BLaER1 treated with 17β-estradiol and CSF1 and Interleukin-3, amounts not matched to agents 10 nM and 100 nM (cell line): ENCODE measurements around the gene IPO5.
"Not testable (repeated sequence)": the region's sequence is repeated elsewhere in the genome, so short reads cannot be mapped to it uniquely, and the experiment has no call there.

Experiments used
- H3K27ac ChIP-seq, 11 experiments: shearing (Covaris generic); formaldehyde crosslinking; 2 replicates each; pipeline ENCODE4 v1.8.1; 2022
- H3K27me3 ChIP-seq, 11 experiments: shearing (Covaris generic); formaldehyde crosslinking; 2 replicates each; pipeline ENCODE4 v1.8.1; 2022
- H3K36me3 ChIP-seq, 11 experiments: shearing (Covaris generic); formaldehyde crosslinking; 2 replicates each; pipeline ENCODE4 v1.8.1; 2022
- H3K4me1 ChIP-seq, 10 experiments: shearing (Covaris generic); formaldehyde crosslinking; 2 replicates each; pipeline ENCODE4 v1.8.1; 2022
- H3K4me2 ChIP-seq, 11 experiments: shearing (Covaris generic); formaldehyde crosslinking; 2 replicates each; pipeline ENCODE4 v1.8.1; 2022
- H3K4me3 ChIP-seq, 10 experiments: shearing (Covaris generic); formaldehyde crosslinking; 2 replicates each; pipeline ENCODE4 v1.8.1; 2022
- H3K9ac ChIP-seq, 11 experiments: shearing (Covaris generic); formaldehyde crosslinking; 2 replicates each; pipeline ENCODE4 v1.8.1; 2022
- H3K9me3 ChIP-seq, 11 experiments: shearing (Covaris generic); formaldehyde crosslinking; replicated peaks in 1 of 11; 2 replicates each; pipeline ENCODE4 v1.8.1; 2022
- H4K20me1 ChIP-seq, 11 experiments: shearing (Covaris generic); formaldehyde crosslinking; 2 replicates each; pipeline ENCODE4 v1.8.1; 2022
- Cebpa-rat ChIP-seq, 11 experiments: shearing (Covaris generic); IDR thresholded peaks; 2 replicates each; pipeline ENCODE4 v1.8.1; 2022

Gene IPO5

DNA sequence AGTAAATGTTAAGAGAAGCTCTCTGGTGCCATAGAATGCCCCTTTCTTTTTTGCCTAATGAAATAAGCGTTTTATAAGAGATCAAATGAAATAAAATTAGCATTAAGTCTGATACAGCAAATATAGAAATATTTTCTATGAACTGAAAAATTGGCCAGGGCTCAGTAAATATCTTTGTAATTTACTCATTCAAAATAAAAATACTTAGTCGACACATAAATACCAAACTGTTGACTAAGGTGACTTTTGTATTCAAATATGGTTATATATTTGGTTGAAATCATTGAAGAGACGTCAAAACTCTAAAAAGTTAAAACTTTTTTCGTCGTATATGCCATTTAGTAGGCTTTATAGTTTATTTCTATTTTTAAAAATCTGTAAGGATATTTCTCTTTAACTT is 25.6 kb downstream of the IPO5 start:
- no peak overlapping the region for H3K4me3 ChIP-seq
- no peak for TF ChIP-seq Cebpa-rat (IDR thresholded peaks at IDR 0.05)
- no peaks in the 10 kb centered on the region for H3K27me3 ChIP-seq
- H3K4me2 ChIP-seq = peak overlapping the region in 9 of 11 experiments; percentile 80 to 95 (median 89); a peak in 13 of 22 replicates
- no peaks in the 10 kb centered on the region for H3K9me3 ChIP-seq
- peaks cover 6 to 46% (median 28%) of the 10 kb centered on the region in 11 experiments; a peak in 21 of 22 replicates for H3K36me3 ChIP-seq
- H4K20me1 ChIP-seq = peaks cover 0 to 58% (median 50%) of the 10 kb centered on the region in 11 experiments; a peak in 19 of 22 replicates
- no peak overlapping the region for H3K27ac ChIP-seq
- no peak overlapping the region for H3K9ac ChIP-seq
- H3K4me1 ChIP-seq = peaks cover 19 to 38% (median 25%) of the 10 kb centered on the region in 10 experiments

DNA sequence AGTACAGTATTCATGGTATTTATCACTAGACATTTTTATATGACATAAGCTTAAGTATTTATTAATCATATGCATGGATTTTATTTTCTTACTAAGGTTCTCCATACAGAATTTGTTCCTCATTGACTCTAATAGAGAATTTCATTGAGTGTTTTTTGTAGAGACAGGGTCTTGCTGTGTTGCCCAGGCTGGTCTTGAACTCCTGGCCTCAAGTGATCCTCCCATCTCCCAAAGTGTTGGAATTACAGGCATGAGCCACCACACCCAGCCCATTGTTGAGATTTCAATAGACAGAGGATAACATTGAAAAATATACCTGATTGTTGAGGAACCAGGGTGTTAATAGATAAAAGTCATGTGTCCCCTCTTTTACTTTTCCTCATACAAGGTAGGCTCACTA is 26.1 kb downstream of the IPO5 start:
- Histone ChIP-seq H3K27me3 (no peaks in the 10 kb centered on the region), H3K27ac (no peak overlapping the region), H3K9me3 (no peaks in the 10 kb centered on the region), H3K9ac (no peak overlapping the region), H3K4me2 (peak overlapping the region in 4 of 11 experiments; percentile 6 to 27 (median 12); a peak in 3 of 22 replicates), H3K36me3 (peaks cover 8 to 51% (median 33%) of the 10 kb centered on the region in 11 experiments), H4K20me1 (peaks cover 0 to 59% (median 50%) of the 10 kb centered on the region in 11 experiments; a peak in 19 of 22 replicates), H3K4me3 (no peak overlapping the region), H3K4me1 (peaks cover 19 to 38% (median 25%) of the 10 kb centered on the region in 10 experiments)
- no peak for TF ChIP-seq Cebpa-rat (IDR thresholded peaks at IDR 0.05)

- Histone ChIP-seq H3K27ac (no peak overlapping the region), H3K36me3 (peaks cover 31 to 78% (median 60%) of the 10 kb centered on the region in 11 experiments), H4K20me1 (peaks cover 0 to 81% (median 52%) of the 10 kb centered on the region in 11 experiments; a peak in 19 of 22 replicates), H3K4me2 (no peak overlapping the region), H3K9me3 (no peaks in the 10 kb centered on the region), H3K4me1 (peaks cover 21 to 40% (median 28%) of the 10 kb centered on the region in 10 experiments), H3K9ac (no peak overlapping the region), H3K27me3 (no peaks in the 10 kb centered on the region), H3K4me3 (no peak overlapping the region)
- TF ChIP-seq Cebpa-rat (IDR thresholded peaks at IDR 0.05) = no peak
These were observed 28.8 kb downstream of the IPO5 start for GRCh38 chr13:97982286-97982685.

DNA sequence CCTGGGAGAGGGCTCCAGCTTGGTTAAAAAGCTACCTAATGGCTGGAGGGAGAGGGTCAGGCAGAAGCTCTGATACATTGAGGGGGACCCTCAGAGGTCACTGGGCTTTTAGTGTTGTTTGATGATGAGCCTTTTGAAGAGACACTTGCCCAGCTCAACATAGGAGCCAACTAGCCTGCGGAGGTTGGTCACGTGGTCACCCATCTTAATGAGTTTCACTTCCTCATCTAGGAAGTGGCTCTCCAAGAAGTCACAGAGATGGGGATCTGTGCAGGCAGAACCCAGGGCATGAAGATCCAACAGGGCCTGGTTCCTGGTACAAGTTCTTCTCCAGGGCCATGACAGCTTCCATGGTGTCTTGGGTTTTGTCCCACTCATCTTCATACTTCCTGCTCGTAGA is 33.4 kb downstream of the IPO5 start:
- Histone ChIP-seq H3K27me3 (no peaks in the 10 kb centered on the region), H3K9me3 (no peaks in the 10 kb centered on the region), H3K27ac (no peak overlapping the region), H4K20me1 (peaks cover 0 to 53% (median 7%) of the 10 kb centered on the region in 11 experiments; a peak in 13 of 22 replicates), H3K36me3 (peaks cover 77 to 100% (median 98%) of the 10 kb centered on the region in 11 experiments), H3K9ac (no peak overlapping the region), H3K4me3 (no peak overlapping the region), H3K4me2 (peak overlapping the region in 7 of 11 experiments; percentile 4 to 58 (median 19); a peak in 5 of 22 replicates), H3K4me1 (peaks cover 0 to 12% (median 9%) of the 10 kb centered on the region in 10 experiments; a peak in 14 of 20 replicates)
- TF ChIP-seq Cebpa-rat (IDR thresholded peaks at IDR 0.05) = no peak

DNA sequence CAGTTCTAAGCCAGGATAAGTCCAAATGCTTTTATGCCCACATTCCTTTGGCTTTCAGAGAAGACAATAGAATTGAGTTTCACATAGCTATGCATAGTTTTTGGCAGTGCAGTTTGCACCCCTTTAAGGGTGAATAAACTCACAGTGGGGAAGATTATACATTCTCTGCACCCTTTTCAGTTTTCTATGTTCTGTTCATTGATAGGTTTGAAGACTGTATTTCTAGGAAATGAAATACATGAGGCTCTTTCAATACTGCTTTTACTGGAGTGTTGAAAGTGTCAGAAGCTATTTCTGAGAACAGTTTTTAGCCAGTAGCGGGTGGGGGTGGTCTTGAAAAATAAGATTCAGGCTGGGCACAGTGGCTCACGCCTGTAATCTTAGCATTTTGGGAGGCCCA is 46.2 kb downstream of the IPO5 start:
- Histone ChIP-seq H3K4me3 (no peak overlapping the region), H3K27me3 (no peaks in the 10 kb centered on the region), H4K20me1 (peaks cover 0 to 18% (median 10%) of the 10 kb centered on the region in 11 experiments; a peak in 10 of 22 replicates), H3K36me3 (peaks cover 93 to 100% (median 100%) of the 10 kb centered on the region in 11 experiments), H3K9me3 (no peaks in the 10 kb centered on the region), H3K4me2 (no peak overlapping the region), H3K4me1 (no peaks in the 10 kb centered on the region), H3K9ac (no peak overlapping the region), H3K27ac (no peak overlapping the region)
- no peak for TF ChIP-seq Cebpa-rat (IDR thresholded peaks at IDR 0.05)

GRCh38 chr13:98004107-98004506 is 50.6 kb downstream of the IPO5 start:
- Histone ChIP-seq H4K20me1 (peaks cover 0 to 22% (median 7%) of the 10 kb centered on the region in 11 experiments; a peak in 9 of 22 replicates), H3K4me1 (no peaks in the 10 kb centered on the region), H3K36me3 (peaks cover 97 to 100% (median 99%) of the 10 kb centered on the region in 11 experiments), H3K4me2 (no peak overlapping the region), H3K9ac (no peak overlapping the region), H3K27me3 (no peaks in the 10 kb centered on the region), H3K27ac (no peak overlapping the region), H3K4me3 (no peak overlapping the region), H3K9me3 (no peaks in the 10 kb centered on the region)
- no peak for TF ChIP-seq Cebpa-rat (IDR thresholded peaks at IDR 0.05)

GRCh38 chr13:98004997-98005396 is 51.5 kb downstream of the IPO5 start:
- not testable (repeated sequence) for H3K27me3 ChIP-seq, H3K9ac ChIP-seq, H3K9me3 ChIP-seq, H3K4me2 ChIP-seq, H3K27ac ChIP-seq, H3K4me3 ChIP-seq, H3K4me1 ChIP-seq
- Histone ChIP-seq H4K20me1 (peaks cover 0 to 30% (median 7%) of the 10 kb centered on the region in 11 experiments; a peak in 8 of 22 replicates), H3K36me3 (peaks cover 97 to 100% (median 99%) of the 10 kb centered on the region in 11 experiments)

- Histone ChIP-seq H3K4me1 (no peaks in the 10 kb centered on the region), H4K20me1 (peaks cover 0 to 35% (median 7%) of the 10 kb centered on the region in 11 experiments; a peak in 8 of 22 replicates), H3K9ac (no peak overlapping the region), H3K9me3 (no peaks in the 10 kb centered on the region), H3K27ac (no peak overlapping the region), H3K27me3 (no peaks in the 10 kb centered on the region), H3K4me3 (no peak overlapping the region), H3K4me2 (no peak overlapping the region), H3K36me3 (peaks cover 98 to 100% (median 99%) of the 10 kb centered on the region in 11 experiments)
- TF ChIP-seq Cebpa-rat (IDR thresholded peaks at IDR 0.05) = no peak
These were observed 53.5 kb downstream of the IPO5 start for GRCh38 chr13:98007001-98007400.

DNA sequence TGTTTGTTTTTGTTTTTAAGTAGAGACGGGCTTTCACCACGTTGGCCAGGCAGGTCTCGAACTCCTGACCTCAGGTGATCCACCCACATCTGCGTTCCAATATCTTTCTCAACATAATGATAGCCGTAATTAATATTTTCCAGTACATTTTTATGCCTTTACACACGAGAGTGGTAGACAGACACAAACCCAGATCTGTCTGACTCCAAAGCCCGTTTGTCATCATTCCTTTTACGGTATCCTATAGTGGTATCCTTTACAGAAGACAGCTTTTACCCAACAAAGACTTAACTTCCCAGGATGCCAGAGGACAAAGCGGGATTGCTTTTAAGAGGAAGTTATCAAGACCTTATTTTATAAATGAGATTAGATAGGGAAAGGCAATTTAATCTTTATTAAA is 59.8 kb downstream of the IPO5 start:
- Histone ChIP-seq H3K9me3 (no peaks in the 10 kb centered on the region), H3K36me3 (peaks cover 92 to 100% (median 100%) of the 10 kb centered on the region in 11 experiments)
- TF ChIP-seq Cebpa-rat (IDR thresholded peaks at IDR 0.05) = no peak

DNA sequence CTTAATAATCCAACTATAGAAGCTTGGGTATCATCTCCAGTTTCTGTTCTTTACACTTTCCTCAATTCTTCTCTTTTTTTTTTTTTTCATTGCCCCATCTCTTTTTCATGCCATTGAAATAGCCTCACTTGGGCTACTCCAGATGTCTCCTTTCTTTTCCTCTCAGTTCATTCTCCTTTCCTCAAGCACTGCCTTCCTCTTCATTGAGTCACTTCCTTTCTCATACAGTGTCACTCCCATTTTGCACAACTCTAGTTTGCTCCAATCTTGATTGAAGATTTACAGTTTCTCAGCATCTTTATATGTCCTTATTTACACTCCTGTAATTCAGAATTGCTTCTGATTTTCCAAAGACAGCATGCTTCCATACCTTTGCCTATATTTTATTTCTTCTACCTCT is 61.3 kb downstream of the IPO5 start:
- Histone ChIP-seq H3K4me1 (peaks cover 0 to 15% (median 9%) of the 10 kb centered on the region in 10 experiments; a peak in 10 of 20 replicates), H3K4me2 (peak overlapping the region in 5 of 11 experiments; percentile 3 to 39 (median 24); a peak in 5 of 22 replicates), H3K27ac (no peak overlapping the region), H3K9ac (no peak overlapping the region), H3K9me3 (no peaks in the 10 kb centered on the region), H3K27me3 (no peaks in the 10 kb centered on the region), H3K36me3 (peaks cover 92 to 100% (median 100%) of the 10 kb centered on the region in 11 experiments), H3K4me3 (no peak overlapping the region), H4K20me1 (peaks cover 0 to 12% (median 0%) of the 10 kb centered on the region in 11 experiments; a peak in 1 of 22 replicates)
- no peak for TF ChIP-seq Cebpa-rat (IDR thresholded peaks at IDR 0.05)

More for the DNA sequence above, 59.8 kb downstream of the IPO5 start:
- no peaks in the 10 kb centered on the region for H3K27me3 ChIP-seq
- no peak overlapping the region for H3K4me2 ChIP-seq
- peaks cover 0 to 21% (median 0%) of the 10 kb centered on the region in 11 experiments; a peak in 3 of 22 replicates for H4K20me1 ChIP-seq
- no peak overlapping the region for H3K4me3 ChIP-seq
- no peak overlapping the region for H3K27ac ChIP-seq
- H3K4me1 ChIP-seq = peaks cover 0 to 15% (median 9%) of the 10 kb centered on the region in 10 experiments; a peak in 10 of 20 replicates
- H3K9ac ChIP-seq = no peak overlapping the region
